Mammary epithelial cell (primary cell): ENCODE results near the gene NMBR.
"Not testable (repeated sequence)": the region's sequence is repeated elsewhere in the genome, so short reads cannot be mapped to it uniquely, and the experiment has no call there.

Experiments used
- EZH2 ChIP-seq: IDR thresholded peaks from 2 replicates; pipeline ENCODE4 v1.6.1; 2012; ENCODE audit warnings: low read length, inconsistent platforms, borderline replicate concordance
- TF ChIP-seq, protein P1 (sequence below), 2 donors: IDR thresholded peaks in 1 of 2; conservative IDR thresholded peaks in 1 of 2; 2 replicates each; pipeline ENCODE4 v1.5.1; 2011 to 2012; ENCODE audit warnings: inconsistent platforms in 2 of 2, low read length in 2 of 2, mild to moderate bottlenecking in 2 of 2, control low read depth in 1 of 2, low read depth in 1 of 2; ENCODE audit not compliant: insufficient read depth in 1 of 2; ENCODE audit errors: extremely low read depth in 1 of 2

DNA sequence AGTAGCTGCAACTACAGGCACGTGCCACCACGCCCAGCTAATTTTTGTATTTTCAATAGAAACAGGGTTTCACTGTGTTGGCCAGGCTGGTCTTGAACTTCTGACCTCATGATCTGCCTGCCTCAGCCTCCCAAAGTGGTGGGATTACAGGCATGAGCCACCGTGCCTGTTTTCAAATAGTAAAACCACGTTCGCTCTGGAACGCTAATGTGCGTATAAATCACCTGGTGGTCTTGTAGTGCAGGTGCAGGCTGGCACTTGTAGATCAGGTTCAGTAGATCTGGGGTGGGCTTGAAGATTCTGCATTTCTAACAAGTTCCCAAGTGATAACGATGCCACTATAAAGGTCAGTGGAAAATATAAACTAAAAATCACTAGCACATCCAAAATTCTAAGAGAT is 41.4 kb upstream of the NMBR start:
- TF ChIP-seq EZH2, result not testable (repeated sequence)
- TF ChIP-seq, protein P1, sequence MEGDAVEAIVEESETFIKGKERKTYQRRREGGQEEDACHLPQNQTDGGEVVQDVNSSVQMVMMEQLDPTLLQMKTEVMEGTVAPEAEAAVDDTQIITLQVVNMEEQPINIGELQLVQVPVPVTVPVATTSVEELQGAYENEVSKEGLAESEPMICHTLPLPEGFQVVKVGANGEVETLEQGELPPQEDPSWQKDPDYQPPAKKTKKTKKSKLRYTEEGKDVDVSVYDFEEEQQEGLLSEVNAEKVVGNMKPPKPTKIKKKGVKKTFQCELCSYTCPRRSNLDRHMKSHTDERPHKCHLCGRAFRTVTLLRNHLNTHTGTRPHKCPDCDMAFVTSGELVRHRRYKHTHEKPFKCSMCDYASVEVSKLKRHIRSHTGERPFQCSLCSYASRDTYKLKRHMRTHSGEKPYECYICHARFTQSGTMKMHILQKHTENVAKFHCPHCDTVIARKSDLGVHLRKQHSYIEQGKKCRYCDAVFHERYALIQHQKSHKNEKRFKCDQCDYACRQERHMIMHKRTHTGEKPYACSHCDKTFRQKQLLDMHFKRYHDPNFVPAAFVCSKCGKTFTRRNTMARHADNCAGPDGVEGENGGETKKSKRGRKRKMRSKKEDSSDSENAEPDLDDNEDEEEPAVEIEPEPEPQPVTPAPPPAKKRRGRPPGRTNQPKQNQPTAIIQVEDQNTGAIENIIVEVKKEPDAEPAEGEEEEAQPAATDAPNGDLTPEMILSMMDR (conservative IDR thresholded peaks at IDR 0.05 in 1 of 2, IDR thresholded peaks at IDR 0.05 in 1 of 2; ENCODE audit: extremely low read depth in 1 of 2, insufficient read depth in 1 of 2, low read depth in 1 of 2, low read length in 2 of 2), result peak; percentile 4 to 16
